GM19099 (cell line): Measurements from ENCODE around the gene ERICH2.

ENCODE experiments used
- POLR2A ChIP-seq: IDR thresholded peaks from 3 replicates; pipeline ENCODE4 v1.6.1; 2011; ENCODE audit warnings: low read depth; ENCODE audit not compliant: insufficient read length; ENCODE audit errors: extremely low read depth

ERICH2 gene

GRCh38 chr2:170843656-170844055 is 73.5 kb downstream of the ERICH2 start:
- no peak for TF ChIP-seq POLR2A

- no peak for TF ChIP-seq POLR2A
Measured at GRCh38 chr2:170845343-170845742, 75.2 kb downstream of the ERICH2 start.

GRCh38 chr2:170846314-170846713 is 76.1 kb downstream of the ERICH2 start:
- no peak for TF ChIP-seq POLR2A

- TF ChIP-seq POLR2A: no peak
Measured at GRCh38 chr2:170847716-170848115, 77.5 kb downstream of the ERICH2 start.
